NCI-H1436 treated with DMSO at 0.1 percent for 48 hours (cell line): ENCODE results near the gene JUN.

Experiments
- DNase-seq: peaks from one replicate; lab custom pipeline; 2025; lab: John Stamatoyannopoulos, UW

The JUN gene

GRCh38 chr1:58783993-58784757 is at the start of gene JUN:
Gene JUN, minus strand, starts transcription at chr1:58784047. Its CDS starts 977 bp downstream, at chr1:58783070.
- DNase-seq = peak; percentile 98

- DNase-seq = no peak
Measured at GRCh38 chr1:58833166-58833565, 49.3 kb upstream of the JUN start.

- DNase-seq = no peak
Measured at GRCh38 chr1:58830291-58830690, 46.4 kb upstream of the JUN start.

GRCh38 chr1:58829866-58830265 is 46.0 kb upstream of the JUN start:
- DNase-seq = no peak

- no peak for DNase-seq
Measured at GRCh38 chr1:58827298-58827697, 43.5 kb upstream of the JUN start.

GRCh38 chr1:58824753-58825389 is 41.0 kb upstream of the JUN start:
- no peak for DNase-seq

- DNase-seq = no peak
Measured at GRCh38 chr1:58823481-58824010, 39.7 kb upstream of the JUN start.

GRCh38 chr1:58821309-58821708 is 37.5 kb upstream of the JUN start:
- DNase-seq = no peak

GRCh38 chr1:58818976-58819375 is 35.1 kb upstream of the JUN start:
- DNase-seq = no peak

- DNase-seq = no peak
Measured at GRCh38 chr1:58818075-58818474, 34.2 kb upstream of the JUN start.

- DNase-seq = no peak
Measured at GRCh38 chr1:58816747-58817221, 32.9 kb upstream of the JUN start.

- peak; percentile 25 for DNase-seq
Measured at GRCh38 chr1:58816072-58816746, 32.4 kb upstream of the JUN start.

GRCh38 chr1:58815686-58816071 is 31.8 kb upstream of the JUN start:
- no peak for DNase-seq

GRCh38 chr1:58815069-58815685 is 31.3 kb upstream of the JUN start:
- DNase-seq = no peak

GRCh38 chr1:58814251-58815068 is 30.6 kb upstream of the JUN start:
- DNase-seq = no peak

GRCh38 chr1:58813801-58814200 is 30.0 kb upstream of the JUN start:
- DNase-seq = no peak

GRCh38 chr1:58813361-58813760 is 29.5 kb upstream of the JUN start:
- DNase-seq = no peak

GRCh38 chr1:58812926-58813325 is 29.1 kb upstream of the JUN start:
- no peak for DNase-seq

- DNase-seq = no peak
Measured at GRCh38 chr1:58812468-58812867, 28.6 kb upstream of the JUN start.

- DNase-seq = no peak
Measured at GRCh38 chr1:58811303-58811702, 27.5 kb upstream of the JUN start.

GRCh38 chr1:58809325-58810010 is 25.6 kb upstream of the JUN start:
- no peak for DNase-seq
